ENCODE results near the gene NR1H2. TPM values are rescaled to one million over a fixed set of nuclear protein-coding genes. Genes with fewer than 3 reads are reported as not detected.

Gene NR1H2
- total RNA-seq, 1 donor from 2014 or later: 29.1 TPM

- no peaks in the 10 kb centered on the region for H3K4me1 Mint-ChIP-seq (ENCODE audit: low read depth)
- H3K27me3 Mint-ChIP-seq: no peaks in the 10 kb centered on the region
- H3K27ac Mint-ChIP-seq: peak overlapping the region; percentile 9
- DNase-seq (ENCODE audit: low spot score, unreplicated experiment): no peak
- peaks cover 13% of the 10 kb centered on the region for H3K36me3 Mint-ChIP-seq (ENCODE audit: insufficient read depth)
- no peaks in the 10 kb centered on the region for H3K9me3 Mint-ChIP-seq (ENCODE audit: low read depth)
- TF ChIP-seq, protein P1, sequence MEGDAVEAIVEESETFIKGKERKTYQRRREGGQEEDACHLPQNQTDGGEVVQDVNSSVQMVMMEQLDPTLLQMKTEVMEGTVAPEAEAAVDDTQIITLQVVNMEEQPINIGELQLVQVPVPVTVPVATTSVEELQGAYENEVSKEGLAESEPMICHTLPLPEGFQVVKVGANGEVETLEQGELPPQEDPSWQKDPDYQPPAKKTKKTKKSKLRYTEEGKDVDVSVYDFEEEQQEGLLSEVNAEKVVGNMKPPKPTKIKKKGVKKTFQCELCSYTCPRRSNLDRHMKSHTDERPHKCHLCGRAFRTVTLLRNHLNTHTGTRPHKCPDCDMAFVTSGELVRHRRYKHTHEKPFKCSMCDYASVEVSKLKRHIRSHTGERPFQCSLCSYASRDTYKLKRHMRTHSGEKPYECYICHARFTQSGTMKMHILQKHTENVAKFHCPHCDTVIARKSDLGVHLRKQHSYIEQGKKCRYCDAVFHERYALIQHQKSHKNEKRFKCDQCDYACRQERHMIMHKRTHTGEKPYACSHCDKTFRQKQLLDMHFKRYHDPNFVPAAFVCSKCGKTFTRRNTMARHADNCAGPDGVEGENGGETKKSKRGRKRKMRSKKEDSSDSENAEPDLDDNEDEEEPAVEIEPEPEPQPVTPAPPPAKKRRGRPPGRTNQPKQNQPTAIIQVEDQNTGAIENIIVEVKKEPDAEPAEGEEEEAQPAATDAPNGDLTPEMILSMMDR (IDR thresholded peaks at IDR 0.05; ENCODE audit: unreplicated experiment): no peak
- H3K4me3 Mint-ChIP-seq (ENCODE audit: low read depth): no peak overlapping the region
These were observed 22.6 kb downstream of the NR1H2 start for GRCh38 chr19:50398675-50399367.

- Mint-ChIP-seq H3K27ac (peak overlapping the region; percentile 9), H3K4me3 (ENCODE audit: low read depth) (no peak overlapping the region), H3K36me3 (ENCODE audit: insufficient read depth) (peaks cover 10% of the 10 kb centered on the region), H3K4me1 (ENCODE audit: low read depth) (no peaks in the 10 kb centered on the region), H3K9me3 (ENCODE audit: low read depth) (no peaks in the 10 kb centered on the region), H3K27me3 (no peaks in the 10 kb centered on the region)
- TF ChIP-seq, protein P1 (IDR thresholded peaks at IDR 0.05; ENCODE audit: unreplicated experiment): no peak
- DNase-seq (ENCODE audit: low spot score, unreplicated experiment): no peak
These were observed 23.1 kb downstream of the NR1H2 start for GRCh38 chr19:50399368-50399745.

DNA sequence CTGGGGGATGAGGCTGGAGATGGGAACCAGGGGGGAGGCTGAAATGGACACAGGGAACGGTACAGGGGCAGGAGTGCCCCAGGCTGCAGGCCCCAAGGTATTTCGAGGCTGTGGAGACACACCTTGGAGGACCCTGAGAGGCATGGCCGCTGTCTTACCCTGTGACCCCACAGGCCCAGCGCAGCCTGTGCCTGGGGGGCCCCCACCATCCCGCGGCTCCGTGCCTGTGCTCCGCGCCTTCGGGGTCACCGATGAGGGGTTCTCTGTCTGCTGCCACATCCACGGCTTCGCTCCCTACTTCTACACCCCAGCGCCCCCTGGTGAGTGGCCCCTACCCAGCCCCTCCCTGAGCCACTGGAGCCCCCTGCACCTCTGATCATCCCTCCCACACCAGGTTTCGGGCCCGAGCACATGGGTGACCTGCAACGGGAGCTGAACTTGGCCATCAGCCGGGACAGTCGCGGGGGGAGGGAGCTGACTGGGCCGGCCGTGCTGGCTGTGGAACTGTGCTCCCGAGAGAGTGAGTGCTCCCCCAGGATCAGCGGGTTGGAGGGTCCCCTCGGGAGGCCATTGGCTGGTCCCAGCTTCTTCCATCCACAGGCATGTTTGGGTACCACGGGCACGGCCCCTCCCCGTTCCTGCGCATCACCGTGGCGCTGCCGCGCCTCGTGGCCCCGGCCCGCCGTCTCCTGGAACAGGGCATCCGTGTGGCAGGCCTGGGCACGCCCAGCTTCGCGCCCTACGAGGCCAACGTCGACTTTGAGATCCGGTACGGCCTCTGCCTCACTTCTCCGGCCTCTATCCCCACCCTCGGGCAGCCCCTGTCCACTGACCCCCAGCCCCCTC, 25.6 kb downstream of the NR1H2 start:
- Mint-ChIP-seq H3K36me3 (ENCODE audit: insufficient read depth) (peaks cover 11% of the 10 kb centered on the region), H3K4me1 (ENCODE audit: low read depth) (no peaks in the 10 kb centered on the region), H3K9me3 (ENCODE audit: low read depth) (no peaks in the 10 kb centered on the region), H3K27ac (no peak overlapping the region), H3K27me3 (no peaks in the 10 kb centered on the region), H3K4me3 (ENCODE audit: low read depth) (no peak overlapping the region)
- DNase-seq (ENCODE audit: low spot score, unreplicated experiment): no peak
- TF ChIP-seq, protein P1 (IDR thresholded peaks at IDR 0.05; ENCODE audit: unreplicated experiment): no peak

DNA sequence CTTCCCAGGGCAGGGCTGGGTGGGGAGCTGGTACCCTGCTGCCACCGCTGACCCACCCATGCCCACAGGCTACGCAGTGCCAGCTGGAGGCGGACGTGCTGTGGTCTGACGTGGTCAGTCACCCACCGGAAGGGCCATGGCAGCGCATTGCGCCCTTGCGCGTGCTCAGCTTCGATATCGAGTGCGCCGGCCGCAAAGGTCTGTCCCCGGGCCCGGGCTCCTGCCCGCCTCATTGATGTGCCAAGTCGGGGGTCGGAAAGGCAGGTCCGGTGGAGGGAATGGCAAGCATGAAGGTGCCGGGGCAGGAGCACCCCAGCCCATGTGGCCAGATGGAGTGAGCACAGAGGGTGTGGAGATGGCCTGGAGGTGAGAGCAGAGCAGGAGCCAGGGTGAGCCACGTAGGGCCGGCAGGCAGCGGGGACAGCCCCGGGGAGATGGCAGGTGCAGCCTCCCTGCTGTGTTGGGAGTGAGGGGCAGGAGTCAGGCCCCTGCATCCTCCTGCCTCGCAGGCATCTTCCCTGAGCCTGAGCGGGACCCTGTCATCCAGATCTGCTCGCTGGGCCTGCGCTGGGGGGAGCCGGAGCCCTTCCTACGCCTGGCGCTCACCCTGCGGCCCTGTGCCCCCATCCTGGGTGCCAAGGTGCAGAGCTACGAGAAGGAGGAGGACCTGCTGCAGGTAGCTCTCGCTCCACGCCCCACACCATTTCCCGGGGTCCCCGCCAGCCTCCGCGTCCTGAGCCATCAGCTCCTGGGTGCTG, 26.5 kb downstream of the NR1H2 start:
- no peaks in the 10 kb centered on the region for H3K4me1 Mint-ChIP-seq (ENCODE audit: low read depth)
- H3K4me3 Mint-ChIP-seq (ENCODE audit: low read depth): no peak overlapping the region
- H3K27me3 Mint-ChIP-seq: no peaks in the 10 kb centered on the region
- peaks cover 11% of the 10 kb centered on the region for H3K36me3 Mint-ChIP-seq (ENCODE audit: insufficient read depth)
- TF ChIP-seq, protein P1 (IDR thresholded peaks at IDR 0.05; ENCODE audit: unreplicated experiment): no peak
- H3K27ac Mint-ChIP-seq: no peak overlapping the region
- no peak for DNase-seq (ENCODE audit: low spot score, unreplicated experiment)
- no peaks in the 10 kb centered on the region for H3K9me3 Mint-ChIP-seq (ENCODE audit: low read depth)
